T-helper 1 cell treated with Interleukin-12 subunit alpha and Interleukin-12 subunit beta and Interleukin-4 antibody, amounts not matched to agents 30 μg/mL and 1 μg/mL, for 36 hours (primary cell): ENCODE results near the gene NBPF1.
"Not testable (repeated sequence)": the region's sequence is repeated elsewhere in the genome, so short reads cannot be mapped to it uniquely, and the experiment has no call there.

ENCODE experiments used
- H3K27ac Mint-ChIP-seq: one replicate; pipeline ENCODE4 v1.8.0; 2021; ENCODE audit warnings: mild to moderate bottlenecking, mixed read lengths
- H3K27me3 Mint-ChIP-seq: one replicate; pipeline ENCODE4 v1.8.0; 2021; ENCODE audit warnings: low read depth, mixed read lengths
- H3K36me3 Mint-ChIP-seq: one replicate; pipeline ENCODE4 v1.8.0; 2021; ENCODE audit warnings: low read depth, mixed read lengths
- H3K4me1 Mint-ChIP-seq: one replicate; pipeline ENCODE4 v1.8.0; 2021; ENCODE audit warnings: low read depth, mixed read lengths
- H3K4me3 Mint-ChIP-seq: one replicate; pipeline ENCODE4 v1.8.0; 2021; ENCODE audit warnings: mild to moderate bottlenecking, moderate library complexity, mixed read lengths
- H3K9me3 Mint-ChIP-seq: one replicate; pipeline ENCODE4 v1.8.0; 2021; ENCODE audit warnings: mixed read lengths

NBPF1 gene

DNA sequence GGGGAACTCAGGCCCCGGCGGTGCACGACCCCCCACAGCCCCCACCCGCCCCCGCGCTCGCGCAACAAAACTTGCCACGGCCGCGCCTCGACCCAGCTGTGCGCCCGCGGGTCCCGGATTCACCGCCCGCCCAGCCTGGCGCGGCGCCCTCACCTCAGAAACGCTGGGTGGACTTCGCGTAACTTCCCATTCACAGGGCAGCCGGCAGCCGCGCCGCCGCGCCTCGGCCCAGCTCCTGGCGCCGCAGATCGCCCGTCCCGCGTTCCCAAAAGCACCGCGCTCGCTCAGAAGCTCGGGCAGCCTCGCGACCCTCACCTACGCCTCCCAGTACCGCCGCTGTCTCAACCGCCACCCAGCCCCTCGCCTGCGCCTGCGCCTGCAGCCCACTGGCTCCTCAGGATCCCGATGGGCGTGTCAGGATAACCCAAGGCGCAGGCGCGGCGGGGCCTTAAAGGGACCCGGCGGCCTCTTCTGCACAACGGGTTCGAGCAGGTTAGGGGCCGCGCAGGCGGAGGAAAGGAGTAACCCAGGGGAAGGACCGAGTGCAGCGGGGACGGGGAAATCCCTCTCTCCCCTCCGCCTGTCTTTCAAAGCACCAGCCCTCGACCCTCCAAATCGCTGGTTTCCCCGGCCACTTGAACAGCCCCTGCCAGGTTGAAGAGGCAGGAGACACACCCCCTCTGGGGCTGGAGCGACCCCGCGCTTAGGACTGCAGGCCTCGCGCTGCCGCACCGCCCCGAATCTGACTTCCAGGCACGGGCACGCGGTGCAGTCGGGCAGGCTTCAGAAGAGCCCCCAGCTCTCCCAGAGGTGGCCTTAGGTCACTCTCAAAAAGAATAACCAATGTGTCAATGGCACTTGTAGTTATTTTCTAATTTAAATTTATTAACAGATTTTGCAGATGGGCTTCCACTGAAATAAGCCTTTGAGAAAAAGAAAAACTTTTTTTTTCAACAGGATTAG is at the start of gene NBPF1:
NBPF1 (minus strand) TSS at position 380 of the 963 bp plus-strand sequence.
- H3K27ac Mint-ChIP-seq: no peak within 1 kb of the TSS
- H3K4me1 Mint-ChIP-seq: no peaks in the 10 kb centered on the region
- H3K36me3 Mint-ChIP-seq: no peaks in the 10 kb centered on the region
- no peaks in the 10 kb centered on the region for H3K9me3 Mint-ChIP-seq
- H3K4me3 Mint-ChIP-seq: no peak within 1 kb of the TSS
- H3K27me3 Mint-ChIP-seq: no peaks in the 10 kb centered on the region

DNA sequence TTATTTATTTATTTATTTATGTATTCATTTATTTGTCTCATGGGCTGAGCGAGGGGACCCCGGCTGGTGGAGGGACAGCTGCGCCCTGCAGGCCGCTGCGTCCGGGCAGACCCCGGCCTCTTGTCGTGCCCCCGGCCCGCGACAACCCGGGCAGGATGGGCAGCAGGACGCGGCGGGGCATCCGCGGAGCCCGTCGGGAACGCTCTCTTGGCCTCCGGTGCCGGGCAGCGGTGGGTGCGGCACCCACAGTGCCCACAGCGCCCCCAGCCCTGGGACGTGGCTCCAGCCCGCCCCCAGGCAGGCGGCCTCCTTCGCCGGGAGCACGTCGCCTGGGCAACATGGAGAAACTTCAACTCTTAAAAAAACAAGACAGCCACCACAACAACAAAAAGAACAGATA is 44.9 kb upstream of the NBPF1 start:
- not testable (repeated sequence) for H3K27me3 Mint-ChIP-seq, H3K27ac Mint-ChIP-seq, H3K36me3 Mint-ChIP-seq, H3K4me1 Mint-ChIP-seq, H3K9me3 Mint-ChIP-seq, H3K4me3 Mint-ChIP-seq

DNA sequence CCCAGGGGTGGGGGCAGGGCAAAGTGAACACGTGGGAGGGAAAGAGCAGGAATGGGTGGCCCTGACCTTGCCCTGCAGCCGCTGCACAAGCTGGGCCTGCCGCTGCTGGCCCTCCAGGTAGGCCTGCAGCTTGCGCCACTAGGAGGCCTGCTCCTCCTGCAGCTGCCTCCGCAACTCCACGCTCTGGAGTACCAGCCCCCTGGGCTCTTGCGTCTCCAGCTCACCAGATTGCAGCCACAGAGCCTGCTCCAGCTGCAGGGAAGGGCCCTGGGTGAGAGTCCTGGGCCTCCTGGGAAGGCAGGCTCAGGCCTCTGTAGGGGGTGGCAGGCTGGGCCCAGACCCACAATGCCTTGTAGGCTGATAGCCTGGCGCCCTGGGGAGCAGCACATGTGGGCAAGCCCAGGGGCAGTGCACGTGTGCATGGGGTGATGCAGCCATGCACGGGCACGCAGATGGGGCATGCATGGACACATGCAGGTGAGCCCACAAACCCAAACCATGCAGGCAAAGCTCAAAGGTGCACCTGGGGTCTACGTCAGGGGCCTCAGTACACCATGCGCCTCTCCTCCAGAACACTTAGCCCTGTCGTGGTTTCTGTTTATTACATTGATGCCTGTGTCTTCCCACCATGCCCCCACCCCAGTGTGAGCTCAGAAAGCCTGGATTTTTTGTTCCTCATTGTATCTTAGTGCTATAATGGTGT is 43.8 kb upstream of the NBPF1 start:
- not testable (repeated sequence) for H3K27ac Mint-ChIP-seq, H3K4me1 Mint-ChIP-seq, H3K27me3 Mint-ChIP-seq, H3K36me3 Mint-ChIP-seq, H3K9me3 Mint-ChIP-seq, H3K4me3 Mint-ChIP-seq

DNA sequence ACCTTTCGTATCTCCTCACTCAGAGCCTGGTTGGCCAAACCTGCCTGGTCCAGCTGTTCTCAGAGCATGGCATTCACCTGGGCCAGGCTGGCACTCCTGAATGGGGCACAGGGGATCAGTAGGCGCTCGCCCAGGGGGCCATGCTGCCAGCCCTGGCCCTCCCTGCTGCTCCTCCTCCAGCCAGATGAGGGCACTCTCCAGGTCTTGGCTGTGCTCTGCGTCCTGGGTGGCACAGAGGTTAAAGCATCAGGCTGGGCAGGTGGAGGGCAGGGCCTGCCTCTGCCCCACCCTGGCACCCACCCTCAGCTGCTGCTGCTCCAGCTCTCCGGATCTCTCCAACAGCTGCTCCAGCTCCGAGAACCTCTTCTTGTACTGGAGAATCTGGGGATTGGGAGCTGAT is 43.2 kb upstream of the NBPF1 start:
- not testable (repeated sequence) for H3K9me3 Mint-ChIP-seq, H3K4me1 Mint-ChIP-seq, H3K27ac Mint-ChIP-seq, H3K36me3 Mint-ChIP-seq, H3K4me3 Mint-ChIP-seq, H3K27me3 Mint-ChIP-seq

DNA sequence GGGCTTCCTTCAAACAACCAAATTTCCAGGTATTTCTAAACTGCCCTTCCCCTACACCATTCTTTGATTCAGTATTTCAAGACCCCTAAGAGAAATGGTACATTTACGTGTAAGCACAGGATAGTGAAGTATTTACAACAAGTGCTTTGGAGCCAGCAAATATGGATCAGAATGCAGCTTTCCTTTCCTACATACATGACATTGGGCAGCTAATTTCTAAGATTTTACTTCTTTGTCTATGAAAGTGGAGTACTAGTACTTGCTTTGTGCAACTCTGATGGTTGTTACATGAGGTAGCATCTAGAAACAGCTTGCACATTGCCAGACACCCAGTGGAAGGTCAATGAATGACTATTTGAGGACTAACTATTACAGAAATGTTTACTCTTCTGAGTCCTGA is 38.2 kb upstream of the NBPF1 start:
- H3K4me1 Mint-ChIP-seq, H3K27me3 Mint-ChIP-seq, H3K4me3 Mint-ChIP-seq, H3K27ac Mint-ChIP-seq, H3K36me3 Mint-ChIP-seq, H3K9me3 Mint-ChIP-seq: not testable (repeated sequence)

DNA sequence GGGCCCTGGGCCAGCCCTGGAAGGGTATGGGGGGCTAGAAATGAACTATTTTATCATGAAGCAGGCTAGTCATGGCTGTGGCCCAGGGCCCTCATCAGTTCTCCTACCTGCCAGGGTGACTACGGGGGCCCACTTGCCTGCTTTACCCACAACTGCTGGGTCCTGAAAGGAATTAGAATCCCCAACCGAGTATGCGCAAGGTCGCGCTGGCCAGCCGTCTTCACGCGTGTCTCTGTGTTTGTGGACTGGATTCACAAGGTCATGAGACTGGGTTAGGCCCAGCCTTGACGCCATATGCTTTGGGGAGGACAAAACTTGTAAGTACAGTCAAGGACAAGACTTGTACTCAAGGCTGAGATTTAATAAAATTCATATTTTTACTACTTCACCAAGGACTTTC is 36.6 kb upstream of the NBPF1 start:
- not testable (repeated sequence) for H3K27me3 Mint-ChIP-seq

DNA sequence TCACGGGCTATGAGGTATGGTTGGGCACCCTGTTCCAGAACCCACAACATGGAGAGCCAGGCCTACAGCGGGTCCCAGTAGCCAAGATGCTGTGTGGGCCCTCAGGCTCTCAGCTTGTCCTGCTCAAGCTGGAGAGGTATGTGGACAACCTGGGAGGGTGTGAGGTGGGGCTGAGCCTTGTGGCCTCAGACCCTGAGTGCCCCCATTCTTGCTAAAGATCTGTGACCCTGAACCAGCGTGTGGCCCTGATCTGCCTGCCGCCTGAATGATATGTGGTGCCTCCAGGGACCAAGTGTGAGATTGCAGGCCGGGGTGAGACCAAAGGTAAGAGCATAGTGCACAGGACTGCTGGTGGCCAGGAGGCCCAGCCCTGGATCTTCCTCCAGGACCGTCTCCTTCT is 36.0 kb upstream of the NBPF1 start:
- not testable (repeated sequence) for H3K4me3 Mint-ChIP-seq, H3K4me1 Mint-ChIP-seq

More for the DNA sequence above, 36.6 kb upstream of the NBPF1 start:
- H3K4me1 Mint-ChIP-seq, H3K27ac Mint-ChIP-seq, H3K9me3 Mint-ChIP-seq, H3K4me3 Mint-ChIP-seq, H3K36me3 Mint-ChIP-seq: not testable (repeated sequence)

DNA sequence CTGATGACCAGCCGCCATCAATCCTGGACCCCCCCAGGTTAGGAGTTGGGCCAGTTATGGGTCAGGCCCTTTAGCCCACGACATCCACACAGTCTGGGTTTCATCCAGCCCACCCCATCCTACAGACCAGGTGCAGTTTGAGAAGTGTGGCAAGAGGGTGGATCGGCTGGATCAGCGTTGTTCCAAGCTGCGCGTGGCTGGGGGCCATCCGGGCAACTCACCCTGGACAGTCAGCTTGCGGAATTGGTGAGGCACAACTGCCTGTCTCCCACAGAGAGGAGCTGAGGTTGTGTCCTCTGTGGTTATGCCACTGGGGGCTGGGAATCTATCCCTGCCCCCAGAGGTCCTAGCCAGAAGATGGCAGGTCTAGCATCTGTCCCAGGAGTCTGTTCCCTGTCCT is 35.4 kb upstream of the NBPF1 start:
- not testable (repeated sequence) for H3K27ac Mint-ChIP-seq, H3K4me3 Mint-ChIP-seq, H3K36me3 Mint-ChIP-seq, H3K4me1 Mint-ChIP-seq, H3K27me3 Mint-ChIP-seq, H3K9me3 Mint-ChIP-seq

More for the DNA sequence above, 36.0 kb upstream of the NBPF1 start:
- not testable (repeated sequence) for H3K27me3 Mint-ChIP-seq, H3K9me3 Mint-ChIP-seq, H3K27ac Mint-ChIP-seq, H3K36me3 Mint-ChIP-seq

DNA sequence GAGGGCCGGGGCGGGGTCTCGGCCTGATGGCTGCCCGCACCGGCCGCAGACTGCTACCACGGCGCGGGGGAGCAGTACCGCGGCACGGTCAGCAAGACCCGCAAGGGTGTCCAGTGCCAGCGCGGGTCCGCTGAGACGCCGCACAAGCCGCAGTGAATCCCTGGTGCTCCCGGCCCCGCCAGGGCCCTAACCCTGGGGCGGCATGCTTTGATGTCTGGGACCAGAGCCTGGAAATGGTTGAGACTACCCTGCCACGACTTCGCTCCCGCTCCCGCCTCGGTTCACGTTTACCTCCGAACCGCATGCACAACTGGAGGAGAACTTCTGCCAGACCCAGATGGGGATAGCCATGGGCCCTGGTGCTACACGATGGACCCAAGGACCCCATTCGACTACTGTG is 34.9 kb upstream of the NBPF1 start:
- H3K4me3 Mint-ChIP-seq, H3K4me1 Mint-ChIP-seq, H3K27me3 Mint-ChIP-seq, H3K36me3 Mint-ChIP-seq, H3K27ac Mint-ChIP-seq, H3K9me3 Mint-ChIP-seq: not testable (repeated sequence)

DNA sequence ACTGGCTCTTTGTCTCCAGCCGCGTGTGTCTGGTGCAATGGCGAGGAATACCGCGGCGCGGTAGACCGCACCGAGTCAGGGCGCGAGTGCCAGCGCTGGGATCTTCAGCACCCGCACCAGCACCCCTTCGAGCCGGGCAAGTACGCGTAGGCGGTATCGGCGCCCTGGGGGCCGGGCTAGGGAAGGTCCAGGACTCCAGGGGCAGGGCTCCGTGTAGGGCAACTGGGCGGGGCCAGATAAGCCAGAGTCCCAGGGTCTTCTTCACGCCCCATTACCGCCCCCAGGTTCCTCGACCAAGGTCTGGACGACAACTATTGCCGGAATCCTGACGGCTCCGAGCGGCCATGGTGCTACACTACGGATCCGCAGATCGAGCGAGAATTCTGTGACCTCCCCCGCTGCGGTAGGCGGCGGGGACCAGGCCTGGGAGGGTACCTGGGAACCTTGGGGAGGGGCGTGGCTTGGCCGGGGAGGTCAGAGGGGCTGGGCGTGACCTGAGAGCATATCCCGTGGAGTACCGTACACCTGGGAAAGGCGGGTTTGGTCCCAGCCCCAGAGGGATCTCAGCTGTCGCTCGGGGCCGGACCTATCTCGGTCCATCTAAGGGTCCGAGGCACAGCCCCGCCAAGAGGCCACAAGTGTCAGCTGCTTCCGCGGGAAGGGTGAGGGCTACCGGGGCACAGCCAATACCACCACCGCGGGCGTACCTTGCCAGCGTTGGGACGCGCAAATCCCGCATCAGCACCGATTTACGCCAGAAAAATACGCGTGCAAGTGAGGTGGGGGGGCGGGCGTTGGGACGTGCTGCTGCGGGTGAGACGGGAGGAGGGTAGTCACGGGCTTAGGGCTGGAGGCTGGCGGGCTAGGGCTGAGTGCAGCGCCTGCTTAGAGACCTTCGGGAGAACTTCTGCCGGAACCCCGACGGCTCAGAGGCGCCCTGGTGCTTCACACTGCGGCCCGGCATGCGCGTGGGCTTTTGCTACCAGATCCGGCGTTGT is 34.1 kb upstream of the NBPF1 start:
- H3K4me1 Mint-ChIP-seq, H3K27ac Mint-ChIP-seq, H3K36me3 Mint-ChIP-seq, H3K9me3 Mint-ChIP-seq, H3K27me3 Mint-ChIP-seq, H3K4me3 Mint-ChIP-seq: not testable (repeated sequence)

DNA sequence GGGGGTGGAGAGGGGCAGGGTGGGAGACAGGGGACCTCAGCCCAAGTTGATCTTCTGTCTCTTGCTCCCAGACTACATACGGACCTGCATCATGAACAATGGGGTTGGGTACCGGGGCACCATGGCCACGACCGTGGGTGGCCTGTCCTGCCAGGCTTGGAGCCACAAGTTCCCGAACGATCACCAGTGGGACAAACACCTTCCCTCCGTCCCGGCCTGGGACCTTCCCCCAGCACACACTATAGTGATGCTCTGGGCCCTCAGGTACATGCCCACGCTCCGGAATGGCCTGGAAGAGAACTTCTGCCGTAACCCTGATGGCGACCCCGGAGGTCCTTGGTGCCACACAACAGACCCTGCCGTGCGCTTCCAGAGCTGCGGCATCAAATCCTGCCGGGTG is 33.4 kb upstream of the NBPF1 start:
- not testable (repeated sequence) for H3K27ac Mint-ChIP-seq, H3K4me3 Mint-ChIP-seq, H3K27me3 Mint-ChIP-seq, H3K36me3 Mint-ChIP-seq, H3K9me3 Mint-ChIP-seq, H3K4me1 Mint-ChIP-seq

DNA sequence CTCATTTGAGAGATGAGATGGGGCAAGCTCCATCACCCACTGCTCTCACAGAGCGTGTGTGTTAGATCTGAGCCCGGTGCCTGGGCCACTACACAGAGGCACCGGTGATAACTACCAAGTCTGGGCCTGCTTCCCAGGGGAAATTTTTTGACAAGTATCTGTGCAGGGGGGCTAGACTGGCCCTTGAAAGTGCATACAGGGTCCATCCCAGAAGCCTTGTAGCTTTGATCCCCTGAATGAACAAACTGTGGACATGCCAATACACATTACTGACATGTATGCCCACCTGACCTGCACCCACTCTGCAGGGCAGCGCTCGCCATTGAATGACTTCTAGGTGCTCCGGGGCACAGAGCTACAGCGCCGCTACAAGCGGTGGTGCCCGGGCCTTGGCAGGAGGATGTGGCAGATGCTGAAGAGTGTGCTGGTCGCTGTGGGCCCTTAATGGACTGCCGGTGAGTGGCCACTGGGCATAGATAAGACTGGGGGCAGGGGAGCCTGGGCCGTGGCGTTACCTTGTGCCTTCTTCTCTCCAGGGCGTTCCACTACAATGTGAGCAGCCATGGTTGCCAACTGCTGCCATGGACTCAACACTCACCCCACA is 32.8 kb upstream of the NBPF1 start:
- H3K27me3 Mint-ChIP-seq, H3K9me3 Mint-ChIP-seq, H3K27ac Mint-ChIP-seq, H3K36me3 Mint-ChIP-seq, H3K4me3 Mint-ChIP-seq, H3K4me1 Mint-ChIP-seq: not testable (repeated sequence)

DNA sequence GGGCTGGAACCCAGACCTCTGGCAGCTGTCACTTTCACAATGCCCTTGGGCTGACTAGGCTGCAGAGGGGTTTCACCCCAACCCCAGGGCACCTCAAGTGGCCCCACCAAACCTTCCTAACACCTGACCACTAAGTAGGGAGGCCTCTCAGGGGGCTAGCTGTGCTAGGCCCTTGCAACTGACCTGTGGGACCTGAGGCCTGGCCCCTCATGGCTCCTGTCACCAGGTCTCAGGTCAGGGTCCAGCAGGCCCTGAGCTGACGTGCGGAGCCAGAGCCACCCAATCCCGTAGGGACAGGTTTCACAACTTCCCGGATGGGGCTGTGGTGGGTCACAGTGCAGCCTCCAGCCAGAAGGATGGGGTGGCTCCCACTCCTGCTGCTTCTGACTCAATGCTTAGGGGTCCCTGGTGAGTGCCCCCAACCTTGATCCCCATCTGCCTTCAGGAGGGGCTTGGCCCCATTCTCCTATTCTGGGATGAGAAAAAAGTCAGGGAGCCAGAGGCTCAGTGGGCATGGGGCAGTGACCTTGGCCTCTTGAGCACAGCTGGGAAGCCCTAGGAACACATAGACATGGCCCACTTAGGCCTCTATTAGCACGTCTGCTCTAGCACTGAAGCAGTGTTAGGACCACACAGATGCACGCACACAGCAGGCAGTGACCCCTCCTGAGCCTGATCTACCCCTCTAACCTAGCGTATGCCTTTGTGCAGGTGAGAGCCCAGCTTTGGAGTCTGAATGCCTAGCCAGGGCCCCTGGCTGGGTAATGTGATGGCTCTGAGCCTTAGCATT is 32.1 kb upstream of the NBPF1 start:
- not testable (repeated sequence) for H3K27me3 Mint-ChIP-seq, H3K27ac Mint-ChIP-seq, H3K36me3 Mint-ChIP-seq, H3K4me3 Mint-ChIP-seq, H3K9me3 Mint-ChIP-seq, H3K4me1 Mint-ChIP-seq
